ENCODE measurements around the gene GREB1. TPM values are rescaled to one million over a fixed set of nuclear protein-coding genes. Genes with fewer than 3 reads are reported as not detected.

GREB1 gene
- total RNA-seq, 4 donors from 2014 or later = 3.1 to 8.8 (median 6.5) TPM

GRCh38 chr2:11505652-11506610 is 27.9 kb upstream of the GREB1 start:
- no peak for ATAC-seq
- TF ChIP-seq, protein P1, sequence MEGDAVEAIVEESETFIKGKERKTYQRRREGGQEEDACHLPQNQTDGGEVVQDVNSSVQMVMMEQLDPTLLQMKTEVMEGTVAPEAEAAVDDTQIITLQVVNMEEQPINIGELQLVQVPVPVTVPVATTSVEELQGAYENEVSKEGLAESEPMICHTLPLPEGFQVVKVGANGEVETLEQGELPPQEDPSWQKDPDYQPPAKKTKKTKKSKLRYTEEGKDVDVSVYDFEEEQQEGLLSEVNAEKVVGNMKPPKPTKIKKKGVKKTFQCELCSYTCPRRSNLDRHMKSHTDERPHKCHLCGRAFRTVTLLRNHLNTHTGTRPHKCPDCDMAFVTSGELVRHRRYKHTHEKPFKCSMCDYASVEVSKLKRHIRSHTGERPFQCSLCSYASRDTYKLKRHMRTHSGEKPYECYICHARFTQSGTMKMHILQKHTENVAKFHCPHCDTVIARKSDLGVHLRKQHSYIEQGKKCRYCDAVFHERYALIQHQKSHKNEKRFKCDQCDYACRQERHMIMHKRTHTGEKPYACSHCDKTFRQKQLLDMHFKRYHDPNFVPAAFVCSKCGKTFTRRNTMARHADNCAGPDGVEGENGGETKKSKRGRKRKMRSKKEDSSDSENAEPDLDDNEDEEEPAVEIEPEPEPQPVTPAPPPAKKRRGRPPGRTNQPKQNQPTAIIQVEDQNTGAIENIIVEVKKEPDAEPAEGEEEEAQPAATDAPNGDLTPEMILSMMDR (IDR thresholded peaks at IDR 0.05) = no peak
- TF ChIP-seq EP300 (IDR thresholded peaks at IDR 0.05) (no peak), POLR2AphosphoS5 (IDR thresholded peaks at IDR 0.05) (no peak), POLR2A (IDR thresholded peaks at IDR 0.05) (no peak)
- Histone ChIP-seq H3K4me1 (peaks cover 0 to 11% (median 0%) of the 10 kb centered on the region in 3 donors), H3K27ac (no peak overlapping the region), H3K4me3 (no peak overlapping the region), H3K36me3 (no peaks in the 10 kb centered on the region), H3K27me3 (no peaks in the 10 kb centered on the region), H3K9me3 (no peaks in the 10 kb centered on the region)
- WGBS, 2 donors (ENCODE audit: low coverage in 1 of 2) = 82 to 83% methylated on average over 7 to 9 of the region's 11 CpGs

DNA sequence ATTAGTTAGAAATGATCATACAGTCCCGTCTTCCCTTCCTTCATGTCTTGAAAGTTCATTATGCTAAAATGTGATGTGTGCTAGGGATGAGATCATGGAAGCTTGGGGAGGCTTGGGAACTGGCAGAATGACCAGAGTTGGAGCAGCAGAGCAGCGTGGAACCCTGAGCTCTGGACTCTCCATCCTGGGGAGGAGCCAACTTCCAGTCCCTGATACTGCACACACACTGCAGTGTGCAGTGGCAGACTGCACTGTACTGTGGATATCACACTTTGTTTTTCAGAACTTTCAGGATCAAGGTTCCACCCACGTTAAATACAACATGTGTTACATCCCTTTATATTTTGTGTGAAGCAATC is 27.3 kb upstream of the GREB1 start:
- Histone ChIP-seq H3K27me3 (no peaks in the 10 kb centered on the region), H3K27ac (no peak overlapping the region), H3K4me1 (peaks cover 0 to 11% (median 0%) of the 10 kb centered on the region in 3 donors), H3K4me3 (no peak overlapping the region), H3K9me3 (no peaks in the 10 kb centered on the region), H3K36me3 (no peaks in the 10 kb centered on the region)
- ATAC-seq = no peak
- WGBS, 2 donors (ENCODE audit: low coverage in 1 of 2) = 60 to 69% methylated on average over 2 to 3 of the region's 3 CpGs
- TF ChIP-seq POLR2A (IDR thresholded peaks at IDR 0.05) (no peak), EP300 (IDR thresholded peaks at IDR 0.05) (no peak)

DNA sequence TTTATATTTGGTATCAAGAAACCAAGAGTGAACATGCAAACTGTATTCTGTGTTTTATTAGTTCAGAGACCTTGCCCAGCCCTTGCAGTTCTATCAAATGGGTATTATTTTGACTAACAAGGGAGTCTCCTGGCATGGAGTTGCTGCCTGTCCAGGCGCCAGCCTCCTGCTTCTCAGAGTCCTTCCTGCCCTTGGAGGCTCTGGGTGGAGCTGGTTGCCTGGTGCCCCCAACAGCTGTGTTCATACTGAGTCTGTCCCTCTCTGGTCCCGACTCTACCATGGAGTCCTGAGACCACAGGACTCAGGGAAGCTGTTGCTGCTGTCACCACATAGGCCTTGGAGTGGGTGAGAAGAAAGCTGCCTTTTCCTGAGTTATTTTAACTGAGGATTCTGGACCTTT is 26.3 kb upstream of the GREB1 start:
- Histone ChIP-seq H3K4me1 (peaks cover 0 to 11% (median 0%) of the 10 kb centered on the region in 3 donors), H3K9me3 (no peaks in the 10 kb centered on the region), H3K36me3 (no peaks in the 10 kb centered on the region), H3K27ac (no peak overlapping the region), H3K27me3 (no peaks in the 10 kb centered on the region), H3K4me3 (no peak overlapping the region)
- no peak for ATAC-seq
- TF ChIP-seq EP300 (IDR thresholded peaks at IDR 0.05) (no peak), POLR2A (IDR thresholded peaks at IDR 0.05) (no peak), POLR2AphosphoS5 (IDR thresholded peaks at IDR 0.05) (no peak)
- TF ChIP-seq, protein P1 (IDR thresholded peaks at IDR 0.05) = no peak
- WGBS, 2 donors (ENCODE audit: low coverage in 1 of 2) = no CpG with 5 or more reads among the region's 2 CpGs

DNA sequence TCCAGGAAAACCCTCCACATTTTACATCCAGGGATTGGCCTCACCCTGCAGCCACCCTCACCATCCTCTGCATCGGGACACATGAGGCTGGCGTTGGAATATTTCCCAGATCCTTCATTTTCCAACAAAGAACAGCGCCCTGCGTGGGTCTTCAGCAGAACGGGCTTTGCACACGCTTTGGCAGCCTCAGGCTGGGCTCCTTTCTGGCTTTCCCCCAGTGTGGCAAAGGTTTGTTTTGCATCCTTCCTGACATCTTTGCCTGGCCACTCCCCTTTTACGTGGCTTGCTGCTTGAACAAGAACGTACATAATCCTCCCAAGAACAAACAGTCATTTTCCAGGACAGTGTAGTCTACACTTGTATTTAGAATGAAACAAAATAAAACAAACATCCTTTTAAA is 25.6 kb upstream of the GREB1 start:
- TF ChIP-seq POLR2AphosphoS5 (IDR thresholded peaks at IDR 0.05) (no peak), EP300 (IDR thresholded peaks at IDR 0.05) (no peak), POLR2A (IDR thresholded peaks at IDR 0.05) (no peak)
- TF ChIP-seq, protein P1 (IDR thresholded peaks at IDR 0.05) = no peak
- 70 to 75% methylated on average over 8 of the region's 8 CpGs for WGBS, 2 donors (ENCODE audit: low coverage in 1 of 2)
- no peak overlapping the region for H3K27ac ChIP-seq
- H3K9me3 ChIP-seq = no peaks in the 10 kb centered on the region
- no peaks in the 10 kb centered on the region for H3K27me3 ChIP-seq
- H3K4me3 ChIP-seq = no peak overlapping the region
- H3K4me1 ChIP-seq = peaks cover 0 to 11% (median 0%) of the 10 kb centered on the region in 3 donors
- no peaks in the 10 kb centered on the region for H3K36me3 ChIP-seq
- no peak for ATAC-seq

- no peak overlapping the region for H3K4me3 ChIP-seq
- WGBS, 2 donors (ENCODE audit: low coverage in 1 of 2) = 42 to 67% methylated on average over 2 to 3 of the region's 3 CpGs
- no peak overlapping the region for H3K27ac ChIP-seq
- H3K9me3 ChIP-seq = no peaks in the 10 kb centered on the region
- H3K36me3 ChIP-seq = no peaks in the 10 kb centered on the region
- no peak for TF ChIP-seq POLR2A (IDR thresholded peaks at IDR 0.05)
- no peak for TF ChIP-seq EP300 (IDR thresholded peaks at IDR 0.05)
- no peak for TF ChIP-seq POLR2AphosphoS5 (IDR thresholded peaks at IDR 0.05)
- TF ChIP-seq, protein P1 (IDR thresholded peaks at IDR 0.05) = no peak
- peaks cover 0 to 11% (median 0%) of the 10 kb centered on the region in 3 donors for H3K4me1 ChIP-seq
- ATAC-seq = no peak
- H3K27me3 ChIP-seq = no peaks in the 10 kb centered on the region
These were observed 24.0 kb upstream of the GREB1 start for GRCh38 chr2:11509657-11510360.

All from gastroesophageal sphincter (tissue), 4 donors.